ENCODE results near the gene MSX2. TPM values are rescaled to one million over a fixed set of nuclear protein-coding genes. Genes with fewer than 3 reads are reported as not detected.

MSX2 gene
- total and polyA plus RNA-seq, 2 donors (not counting 1 experiment from before 2014, with no cell fraction given): not detected

DNA sequence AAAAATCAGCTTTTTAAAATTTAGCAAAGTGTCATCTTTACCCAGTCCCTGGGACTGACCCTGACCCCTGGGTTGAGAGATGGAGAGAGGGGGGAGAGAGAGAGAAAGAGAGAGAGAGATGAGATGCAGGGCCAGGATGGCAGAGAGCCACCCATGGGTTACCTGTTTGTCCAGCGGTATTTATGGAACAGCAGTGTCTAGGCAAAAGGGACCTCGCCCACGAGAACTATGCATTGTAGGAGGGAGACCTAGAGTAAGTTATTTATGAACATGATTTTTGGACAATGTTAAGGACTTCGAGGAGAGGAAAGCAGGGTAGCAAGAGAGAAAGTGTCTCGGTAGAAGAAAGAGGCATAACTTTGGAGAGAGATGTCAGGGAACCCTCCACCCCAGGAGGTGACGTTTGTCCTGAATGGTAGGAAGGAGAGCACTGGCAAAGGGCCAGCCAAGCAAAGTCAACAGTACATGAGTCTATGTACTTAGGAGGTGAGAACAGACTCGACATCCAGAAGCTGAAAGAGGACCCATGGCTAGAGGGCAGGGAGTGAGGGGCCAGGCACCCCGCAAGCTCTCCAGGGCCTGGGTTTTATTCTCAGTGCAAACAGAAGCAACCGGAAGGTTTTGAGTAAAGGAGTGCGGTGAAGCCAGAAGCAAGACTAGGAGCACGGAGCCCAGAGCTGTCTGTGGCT is 30.5 kb upstream of the MSX2 start:
- Mint-ChIP-seq H3K27me3 (peaks cover 55% of the 10 kb centered on the region), H3K9me3 (ENCODE audit: insufficient read depth) (no peaks in the 10 kb centered on the region), H3K4me3 (no peak overlapping the region), H3K27ac (no peak overlapping the region), H3K4me1 (peaks cover 7% of the 10 kb centered on the region)
- no peak overlapping the region for H3K4me2 ChIP-seq (replicated peaks; ENCODE audit: low read depth, low read length, poor library complexity, severe bottlenecking)
- H3K27me3 ChIP-seq (replicated peaks in 1 of 4; ENCODE audit: control extremely low read depth in 1 of 4, control insufficient read depth in 3 of 4, insufficient read depth in 4 of 4, low read length in 3 of 4): peaks cover 0 to 28% (median 10%) of the 10 kb centered on the region in 4 experiments
- intact Hi-C loops (cut with micrococcal nuclease): no loop called here
- H2AFZ ChIP-seq (ENCODE audit: insufficient read depth, low read depth, low read length, poor library complexity, severe bottlenecking): no peak overlapping the region
- no peak overlapping the region for H3K9ac ChIP-seq (ENCODE audit: low read length)
- WGBS (ENCODE audit: insufficient coverage): 26% methylated on average over 11 of the region's 11 CpGs
- ChIA-PET POLR2A (no interaction called here), CTCF (no interaction called here)
- no peaks in the 10 kb centered on the region for H3K36me3 ChIP-seq (replicated peaks in 1 of 2; ENCODE audit: control extremely low read depth in 1 of 2, control insufficient read depth in 1 of 2, extremely low read depth in 1 of 2, insufficient read depth in 2 of 2, low read length in 1 of 2)
- no peak overlapping the region for H3K27ac ChIP-seq (ENCODE audit: low read length in 2 of 2)
- H3K9me3 ChIP-seq (ENCODE audit: control extremely low read depth in 1 of 3, control insufficient read depth in 2 of 3, insufficient read depth in 1 of 3, low read length in 2 of 3): peaks cover 0 to 9% (median 0%) of the 10 kb centered on the region in 3 donors
- TF ChIP-seq, protein P1, sequence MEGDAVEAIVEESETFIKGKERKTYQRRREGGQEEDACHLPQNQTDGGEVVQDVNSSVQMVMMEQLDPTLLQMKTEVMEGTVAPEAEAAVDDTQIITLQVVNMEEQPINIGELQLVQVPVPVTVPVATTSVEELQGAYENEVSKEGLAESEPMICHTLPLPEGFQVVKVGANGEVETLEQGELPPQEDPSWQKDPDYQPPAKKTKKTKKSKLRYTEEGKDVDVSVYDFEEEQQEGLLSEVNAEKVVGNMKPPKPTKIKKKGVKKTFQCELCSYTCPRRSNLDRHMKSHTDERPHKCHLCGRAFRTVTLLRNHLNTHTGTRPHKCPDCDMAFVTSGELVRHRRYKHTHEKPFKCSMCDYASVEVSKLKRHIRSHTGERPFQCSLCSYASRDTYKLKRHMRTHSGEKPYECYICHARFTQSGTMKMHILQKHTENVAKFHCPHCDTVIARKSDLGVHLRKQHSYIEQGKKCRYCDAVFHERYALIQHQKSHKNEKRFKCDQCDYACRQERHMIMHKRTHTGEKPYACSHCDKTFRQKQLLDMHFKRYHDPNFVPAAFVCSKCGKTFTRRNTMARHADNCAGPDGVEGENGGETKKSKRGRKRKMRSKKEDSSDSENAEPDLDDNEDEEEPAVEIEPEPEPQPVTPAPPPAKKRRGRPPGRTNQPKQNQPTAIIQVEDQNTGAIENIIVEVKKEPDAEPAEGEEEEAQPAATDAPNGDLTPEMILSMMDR (IDR thresholded peaks at IDR 0.05): no peak
- no peak for TF ChIP-seq EZH2 (IDR thresholded peaks at IDR 0.05; ENCODE audit: borderline replicate concordance, insufficient read depth, low read depth, low read length, poor library complexity, severe bottlenecking)
- no peaks in the 10 kb centered on the region for H4K20me1 ChIP-seq (ENCODE audit: control insufficient read depth, insufficient read depth, low read length, poor library complexity, severe bottlenecking)
- H3K79me2 ChIP-seq (ENCODE audit: control insufficient read depth, insufficient read depth, low read length): no peaks in the 10 kb centered on the region
- no peak overlapping the region for H3K4me3 ChIP-seq (ENCODE audit: control extremely low read depth in 1 of 5, extremely low read depth in 1 of 5, insufficient read depth in 1 of 5, low read depth in 2 of 5, low read length in 4 of 5)
- DNase-seq (no peak), ATAC-seq (ENCODE audit: low read depth) (no peak)
- H3K4me1 ChIP-seq (ENCODE audit: control insufficient read depth in 2 of 2, insufficient read depth in 2 of 2, low read length in 2 of 2): peaks cover 0 to 5% of the 10 kb centered on the region in 2 donors

GRCh38 chr5:174694611-174695010 is 29.8 kb upstream of the MSX2 start:
- ChIA-PET CTCF (no interaction called here), POLR2A (no interaction called here)
- H3K36me3 ChIP-seq (replicated peaks in 1 of 2; ENCODE audit: control extremely low read depth in 1 of 2, control insufficient read depth in 1 of 2, extremely low read depth in 1 of 2, insufficient read depth in 2 of 2, low read length in 1 of 2): no peaks in the 10 kb centered on the region
- H2AFZ ChIP-seq (ENCODE audit: insufficient read depth, low read depth, low read length, poor library complexity, severe bottlenecking): no peak overlapping the region
- H3K9me3 Mint-ChIP-seq (ENCODE audit: insufficient read depth): no peaks in the 10 kb centered on the region
- H3K27ac ChIP-seq (ENCODE audit: low read length in 2 of 2): no peak overlapping the region
- no peak overlapping the region for H3K4me2 ChIP-seq (replicated peaks; ENCODE audit: low read depth, low read length, poor library complexity, severe bottlenecking)
- H3K27me3 ChIP-seq (replicated peaks in 1 of 4; ENCODE audit: control extremely low read depth in 1 of 4, control insufficient read depth in 3 of 4, insufficient read depth in 4 of 4, low read length in 3 of 4): peaks cover 0 to 25% (median 10%) of the 10 kb centered on the region in 4 experiments
- ATAC-seq (ENCODE audit: low read depth) (no peak), DNase-seq (no peak)
- H3K4me3 Mint-ChIP-seq: no peak overlapping the region
- TF ChIP-seq, protein P1 (IDR thresholded peaks at IDR 0.05): no peak
- TF ChIP-seq EZH2 (IDR thresholded peaks at IDR 0.05; ENCODE audit: borderline replicate concordance, insufficient read depth, low read depth, low read length, poor library complexity, severe bottlenecking): no peak
- no peak overlapping the region for H3K9ac ChIP-seq (ENCODE audit: low read length)
- H3K27ac Mint-ChIP-seq: no peak overlapping the region
- intact Hi-C loops (cut with micrococcal nuclease): no loop called here
- peaks cover 0 to 9% (median 0%) of the 10 kb centered on the region in 3 donors for H3K9me3 ChIP-seq (ENCODE audit: control extremely low read depth in 1 of 3, control insufficient read depth in 2 of 3, insufficient read depth in 1 of 3, low read length in 2 of 3)
- H3K4me3 ChIP-seq (ENCODE audit: control extremely low read depth in 1 of 5, extremely low read depth in 1 of 5, insufficient read depth in 1 of 5, low read depth in 2 of 5, low read length in 4 of 5): no peak overlapping the region
- no peaks in the 10 kb centered on the region for H4K20me1 ChIP-seq (ENCODE audit: control insufficient read depth, insufficient read depth, low read length, poor library complexity, severe bottlenecking)
- H3K4me1 ChIP-seq (ENCODE audit: control insufficient read depth in 2 of 2, insufficient read depth in 2 of 2, low read length in 2 of 2): peaks cover 0 to 5% of the 10 kb centered on the region in 2 donors
- H3K79me2 ChIP-seq (ENCODE audit: control insufficient read depth, insufficient read depth, low read length): no peaks in the 10 kb centered on the region
- 23% methylated on average over 4 of the region's 7 CpGs for WGBS (ENCODE audit: insufficient coverage)
- peaks cover 7% of the 10 kb centered on the region for H3K4me1 Mint-ChIP-seq
- H3K27me3 Mint-ChIP-seq: peaks cover 48% of the 10 kb centered on the region
